ENCODE measurements around the gene GLDC. TPM values are rescaled to one million over a fixed set of nuclear protein-coding genes. Genes with fewer than 3 reads are reported as not detected.

Gene GLDC
- total and polyA plus RNA-seq, 9 donors: 0.07 to 4.3 (median 0.72) TPM; not detected in 2

DNA sequence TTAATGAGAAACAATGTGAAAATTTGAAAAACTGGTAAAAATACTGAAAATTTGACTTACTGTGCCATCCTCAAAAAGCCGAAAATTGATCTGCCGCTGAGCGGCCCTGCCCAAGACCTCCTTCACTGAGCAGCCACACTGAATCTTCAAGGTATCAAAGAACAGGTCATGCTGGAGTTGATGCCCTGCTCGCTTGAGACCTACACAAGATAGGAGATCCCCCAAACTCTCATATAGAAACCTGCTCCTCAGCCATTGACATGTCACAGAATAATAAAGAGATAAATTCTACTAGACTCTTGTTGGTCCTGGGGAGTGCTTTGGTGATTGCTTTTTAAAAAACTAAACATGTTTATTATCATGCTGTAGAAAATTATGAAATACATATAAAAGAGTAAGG is 52.7 kb downstream of the GLDC start:
- WGBS, 3 donors: 88 to 96% (median 91%) methylated on average over 4 of the region's 4 CpGs
- H3K4me1 ChIP-seq (ENCODE audit: insufficient read depth): no peaks in the 10 kb centered on the region
- intact Hi-C loops (cut with DNase I): loop anchor here in 1 of 4 donors (10.0 kb wide), 1 partner anchor 82 kb away; no protein-coding TSS in a partner anchor
- no peaks in the 10 kb centered on the region for H3K36me3 ChIP-seq
- no peaks in the 10 kb centered on the region for H3K27me3 ChIP-seq
- no peak for DNase-seq
- no peak overlapping the region for H3K27ac ChIP-seq
- H3K9me3 ChIP-seq: no peaks in the 10 kb centered on the region
- TF ChIP-seq POLR2A (IDR thresholded peaks at IDR 0.05) (no peak), EP300 (IDR thresholded peaks at IDR 0.05) (no peak), CTCF (IDR thresholded peaks at IDR 0.05) (no peak)
- H3K4me3 ChIP-seq: no peak overlapping the region

DNA sequence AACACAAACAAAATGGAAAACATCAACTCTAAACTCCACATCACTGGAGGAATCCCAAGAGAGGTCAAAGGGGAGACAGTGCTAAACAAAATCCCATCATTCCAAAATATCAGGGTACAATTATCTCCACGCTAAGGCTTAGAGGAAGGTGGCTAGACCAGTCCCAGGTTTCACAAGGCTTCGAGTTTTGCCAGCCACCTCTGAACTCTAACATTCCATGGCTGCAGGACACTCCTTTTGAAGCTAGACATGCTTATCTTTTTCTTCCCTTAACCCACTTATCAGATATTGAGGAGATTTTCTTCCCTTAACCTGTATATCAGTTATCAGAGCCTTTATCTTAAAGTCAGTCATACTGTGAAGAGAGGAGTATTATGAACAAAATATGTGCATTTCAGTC is 53.3 kb downstream of the GLDC start:
- intact Hi-C loops (cut with DNase I): loop anchor here in 1 of 4 donors (10.0 kb wide), 1 partner anchor 83 kb away; no protein-coding TSS in a partner anchor
- no peaks in the 10 kb centered on the region for H3K4me1 ChIP-seq (ENCODE audit: insufficient read depth)
- TF ChIP-seq CTCF (IDR thresholded peaks at IDR 0.05): no peak
- TF ChIP-seq POLR2A (IDR thresholded peaks at IDR 0.05): no peak
- TF ChIP-seq EP300 (IDR thresholded peaks at IDR 0.05): no peak
- no peak for DNase-seq
- no peak overlapping the region for H3K4me3 ChIP-seq
- H3K27ac ChIP-seq: no peak overlapping the region
- no peaks in the 10 kb centered on the region for H3K9me3 ChIP-seq
- H3K27me3 ChIP-seq: no peaks in the 10 kb centered on the region
- no peaks in the 10 kb centered on the region for H3K36me3 ChIP-seq
- WGBS, 3 donors: 26 to 48% (median 36%) methylated on average over 2 of the region's 2 CpGs

DNA sequence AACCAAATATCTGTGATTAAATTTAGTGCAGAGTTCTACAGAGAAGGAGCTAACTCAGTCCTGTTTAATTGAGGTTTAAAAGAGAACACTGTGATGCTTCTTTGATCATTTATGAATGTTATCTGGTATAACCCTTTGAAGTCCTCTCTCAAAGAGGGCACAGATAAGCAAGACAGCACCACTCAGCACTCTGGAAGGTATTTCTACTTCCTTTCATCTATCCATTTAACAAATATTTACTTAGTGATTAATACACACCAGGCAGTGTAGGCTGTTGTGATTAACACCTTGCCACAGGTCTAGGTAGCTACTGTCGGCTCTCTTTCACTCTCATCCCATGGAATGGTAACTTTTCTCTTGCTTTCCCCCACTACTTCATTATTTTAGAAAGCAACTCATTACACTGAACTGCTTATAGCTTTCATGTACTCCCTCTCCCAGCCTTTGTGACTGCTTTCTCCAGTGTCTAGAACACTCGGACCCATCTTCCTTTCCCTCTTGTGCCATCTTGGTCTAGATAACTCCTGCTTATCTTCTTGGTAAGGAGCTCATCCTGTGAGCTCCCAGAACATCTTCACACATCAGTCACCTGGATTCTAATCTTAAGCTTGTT is 54.7 kb downstream of the GLDC start:
- Histone ChIP-seq H3K4me3 (no peak overlapping the region), H3K9me3 (no peaks in the 10 kb centered on the region), H3K27me3 (no peaks in the 10 kb centered on the region), H3K4me1 (ENCODE audit: insufficient read depth) (no peaks in the 10 kb centered on the region), H3K27ac (no peak overlapping the region), H3K36me3 (no peaks in the 10 kb centered on the region)
- no peak for DNase-seq
- TF ChIP-seq EP300 (IDR thresholded peaks at IDR 0.05): no peak
- TF ChIP-seq POLR2A (IDR thresholded peaks at IDR 0.05): no peak
- WGBS, 3 donors: 38 to 74% (median 43%) methylated on average over 2 of the region's 2 CpGs
- intact Hi-C loops (cut with DNase I): loop anchor here in 1 of 4 donors (10.0 kb wide), 1 partner anchor 84 kb away; no protein-coding TSS in a partner anchor

GRCh38 chr9:6590334-6590733 is 55.2 kb downstream of the GLDC start:
- no peaks in the 10 kb centered on the region for H3K27me3 ChIP-seq
- intact Hi-C loops (cut with DNase I): loop anchor here in 1 of 4 donors (10.0 kb wide), 1 partner anchor 84 kb away; no protein-coding TSS in a partner anchor
- 53 to 72% (median 67%) methylated on average over 2 of the region's 2 CpGs for WGBS, 3 donors

More at GRCh38 chr9:6590334-6590733, 55.2 kb downstream of the GLDC start:
- Histone ChIP-seq H3K4me3 (no peak overlapping the region), H3K27ac (no peak overlapping the region), H3K9me3 (no peaks in the 10 kb centered on the region), H3K4me1 (ENCODE audit: insufficient read depth) (no peaks in the 10 kb centered on the region), H3K36me3 (no peaks in the 10 kb centered on the region)
- TF ChIP-seq POLR2A (IDR thresholded peaks at IDR 0.05) (no peak), CTCF (IDR thresholded peaks at IDR 0.05) (no peak), EP300 (IDR thresholded peaks at IDR 0.05) (no peak)
- DNase-seq: no peak

All from ovary (tissue), 9 donors.